Aorta (tissue), 5 donors: ENCODE results near the gene OR5AS1. TPM values are rescaled to one million over a fixed set of nuclear protein-coding genes. Genes with fewer than 3 reads are reported as not detected.
"Not testable (repeated sequence)": the region's sequence is repeated elsewhere in the genome, so short reads cannot be mapped to it uniquely, and the experiment has no call there.

Experiments used
- ATAC-seq: fragments of 200-7000 bp; cut with Tn5 transposase; one replicate; pipeline ENCODE4 v1.9.1; 2022; ENCODE audit warnings: moderate library complexity; ENCODE audit not compliant: low FRiP score
- DNase-seq, 2 donors: peaks; one replicate each; pipeline ENCODE4 v3.0.0-alpha.2; 2020
- H3K27ac ChIP-seq, 2 donors: one replicate each; pipeline ENCODE4 v1.5.1; 2013; ENCODE audit warnings: low read length in 2 of 2, mild to moderate bottlenecking in 2 of 2, moderate library complexity in 2 of 2, control low read depth in 1 of 2, inconsistent platforms in 1 of 2, low read depth in 1 of 2
- H3K27me3 ChIP-seq, 2 donors: one replicate each; pipeline ENCODE4 v1.6.1; 2013; ENCODE audit warnings: control low read depth in 1 of 2, low read length in 1 of 2, mild to moderate bottlenecking in 1 of 2, moderate library complexity in 1 of 2; ENCODE audit not compliant: insufficient read depth in 2 of 2, control insufficient read depth in 1 of 2
- H3K36me3 ChIP-seq, 2 donors: one replicate each; pipeline ENCODE4 v1.6.1; 2013; ENCODE audit warnings: control low read depth in 1 of 2, low read length in 1 of 2, mild to moderate bottlenecking in 1 of 2; ENCODE audit not compliant: insufficient read depth in 2 of 2, control insufficient read depth in 1 of 2
- H3K4me1 ChIP-seq, 2 donors: one replicate each; pipeline ENCODE4 v1.6.1; 2013; ENCODE audit warnings: low read length in 2 of 2, control low read depth in 1 of 2, mild to moderate bottlenecking in 1 of 2, moderate library complexity in 1 of 2; ENCODE audit not compliant: insufficient read depth in 2 of 2, control insufficient read depth in 1 of 2
- H3K4me3 ChIP-seq, 2 donors: one replicate each; pipeline ENCODE4 v1.5.1; 2013; ENCODE audit warnings: low read length in 2 of 2, control low read depth in 1 of 2, mild to moderate bottlenecking in 1 of 2
- H3K9me3 ChIP-seq: one replicate; pipeline ENCODE4 v1.6.1; 2013; ENCODE audit warnings: mild to moderate bottlenecking, low read length; ENCODE audit not compliant: control insufficient read depth
- WGBS, 2 donors: extraction: QIAGEN DNeasy Blood & Tissue Kit; methylation state at CpG; one replicate each; pipeline ENCODE4 v1.1.7; 2013; 5-methylcytosine and 5-hydroxymethylcytosine counted together
- intact Hi-C, 2 donors: fragments of 100-400 bp; cut with DNase I; formaldehyde crosslinking; loops; one replicate each; pipeline versions ENCODE4 v1.14.2 to v1.15.0; 2022
- long read RNA-seq, 2 donors: library from polyadenylated mRNA; unstranded; transcript quantifications; one replicate each; pipeline ENCODE4 v2.0.0, GENCODE V29; 2020 to 2021
- polyA plus RNA-seq, 2 donors: library from polyadenylated mRNA; stranded (reverse); fragments of 200-250 nt; gene quantifications; one replicate each; pipeline ENCODE4 v1.2.3, GENCODE V29; 2013
- total RNA-seq, 2 donors: library from RNA; stranded (reverse); fragmentation: NEBNext Ultra II Directional; extraction: Animal tissue kit (Norgen Biotek cat#: 25700); gene quantifications; one replicate each; pipeline ENCODE4 v1.2.1, GENCODE V29; 2021
- donor health status: healthy with polysubstance abuse.
- donor health status: Bipolar disorder and iron deficiency.
- donor health status: DM: no; HTN: no; CAD: no.
- donor health status: DM: no; HTN: no; CAD: no.
- donor health status: DM: yes; HTN: yes; CAD: no.

OR5AS1 gene
- total RNA-seq (not detected), polyA plus RNA-seq (under 1 TPM in 1 of 2 donors, not detected in 1; under 0.01 TPM)
- long read RNA-seq, donor 1 = 0 reads
- long read RNA-seq, donor 2 = 0 reads

DNA sequence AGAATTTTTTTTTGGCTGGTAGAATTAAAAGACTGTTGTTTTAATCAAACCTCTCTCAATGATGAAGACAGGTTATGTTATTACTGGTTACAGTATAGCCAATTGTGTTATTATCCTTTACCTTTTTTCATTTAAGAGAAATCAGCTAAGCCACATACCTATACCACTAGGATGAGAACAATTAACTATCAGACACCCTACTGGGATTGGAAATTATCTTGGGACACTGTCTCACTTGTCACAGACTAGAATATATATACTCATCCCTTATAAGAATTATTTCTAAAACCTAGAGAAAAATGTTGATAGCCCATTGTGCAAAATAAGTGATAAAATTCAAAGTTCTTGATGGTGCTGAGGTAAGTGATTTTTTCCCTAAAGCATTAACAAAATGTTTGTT is at the start of gene OR5AS1:
TSS of gene OR5AS1 (plus strand) at position 301 of the 400 bp plus-strand sequence. CDS start 2,765 bp downstream, outside the sequence.
- no peak for DNase-seq
- no peak for ATAC-seq
- H3K4me1 ChIP-seq = no peaks in the 10 kb centered on the region
- intact Hi-C loops = no loop called here
- peaks cover 4% of the 10 kb centered on the region for H3K9me3 ChIP-seq
- H3K4me3 ChIP-seq = no peak within 1 kb of the TSS
- H3K36me3 ChIP-seq = no peaks in the 10 kb centered on the region
- H3K27me3 ChIP-seq = no peaks in the 10 kb centered on the region
- no peak within 1 kb of the TSS for H3K27ac ChIP-seq

DNA sequence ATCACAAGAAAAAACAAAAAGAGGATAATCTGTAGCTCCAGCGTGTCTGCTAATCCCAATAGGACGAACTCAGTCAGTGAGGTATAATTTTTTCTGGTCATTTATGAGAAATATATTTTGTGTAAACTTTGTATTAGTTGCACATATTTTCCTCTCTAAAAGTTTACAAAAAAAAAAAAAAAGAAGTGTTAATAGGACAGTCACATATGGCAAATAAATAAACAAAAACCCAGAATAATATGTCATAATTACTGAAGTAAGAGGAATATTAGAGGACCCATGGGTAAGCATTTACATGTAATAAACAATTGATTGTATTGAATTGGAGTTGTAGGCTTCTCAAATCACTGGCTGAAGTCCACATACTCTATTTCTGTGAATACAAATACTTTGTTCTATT is 32.9 kb upstream of the OR5AS1 start, which contains the start of gene OR5F1:
TSS of gene OR5F1 (minus strand) at position 101 of the 400 bp plus-strand sequence. CDS start at position 101, 0 bp downstream.
- H3K36me3 ChIP-seq = no peaks in the 10 kb centered on the region
- DNase-seq (no peak), ATAC-seq (no peak)
- no peaks in the 10 kb centered on the region for H3K27me3 ChIP-seq
- no peak within 1 kb of the TSS for H3K27ac ChIP-seq
- no peak within 1 kb of the TSS for H3K4me3 ChIP-seq
- intact Hi-C loops = no loop called here
- H3K9me3 ChIP-seq = no peaks in the 10 kb centered on the region
- WGBS, 2 donors = 60 to 68% methylated on average over 2 of the region's 2 CpGs
- H3K4me1 ChIP-seq = no peaks in the 10 kb centered on the region

DNA sequence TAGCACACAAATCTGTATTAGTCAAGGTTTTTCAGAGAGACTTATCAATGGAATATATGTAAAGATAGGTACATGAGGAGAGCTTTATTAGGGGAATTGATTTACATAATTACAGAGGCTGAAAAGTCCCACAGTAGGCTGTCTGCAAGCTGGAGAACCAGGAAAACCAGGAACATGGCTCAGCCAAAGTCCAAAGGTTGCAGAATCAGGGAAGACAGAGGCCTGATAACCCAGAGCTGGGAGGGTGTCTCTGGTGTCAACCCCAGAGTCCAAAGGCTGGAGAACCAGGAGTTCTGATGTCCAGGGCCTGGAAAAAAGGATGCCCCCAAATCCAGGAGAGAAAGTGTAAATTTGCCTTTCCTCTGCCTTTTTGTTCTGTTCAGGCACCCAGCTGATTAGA is 16.7 kb upstream of the OR5AS1 start:
- intact Hi-C loops = no loop called here
- Histone ChIP-seq H3K4me1 (no peaks in the 10 kb centered on the region), H3K9me3 (no peaks in the 10 kb centered on the region), H3K36me3 (no peaks in the 10 kb centered on the region), H3K27me3 (no peaks in the 10 kb centered on the region), H3K4me3 (no peak overlapping the region), H3K27ac (no peak overlapping the region)
- ATAC-seq = no peak
- no peak for DNase-seq

DNA sequence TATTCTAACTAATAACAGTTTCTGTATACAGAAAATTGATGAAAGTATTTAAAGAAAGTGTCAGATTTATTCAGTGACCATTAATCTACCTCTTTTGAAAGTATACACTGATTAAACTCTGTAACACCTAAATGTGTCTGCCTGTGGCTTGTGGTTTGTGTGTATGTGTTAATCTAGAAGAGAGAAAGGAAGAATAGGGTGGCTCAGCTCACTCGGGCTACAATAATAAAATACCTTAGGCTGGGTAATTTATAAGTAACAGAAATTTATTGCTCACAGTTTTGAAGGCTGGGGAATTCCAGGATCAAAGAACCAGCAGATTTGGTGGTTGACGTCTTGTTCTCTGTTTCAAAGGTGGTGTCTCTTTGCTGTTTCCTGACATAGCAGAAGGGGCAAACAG is 13.6 kb upstream of the OR5AS1 start:
- Histone ChIP-seq H3K9me3 (no peaks in the 10 kb centered on the region), H3K27ac (no peak overlapping the region), H3K4me3 (no peak overlapping the region), H3K36me3 (no peaks in the 10 kb centered on the region), H3K4me1 (no peaks in the 10 kb centered on the region), H3K27me3 (no peaks in the 10 kb centered on the region)
- ATAC-seq (no peak), DNase-seq (no peak)
- 37 to 48% methylated on average over 2 of the region's 2 CpGs for WGBS, 2 donors
- intact Hi-C loops = no loop called here

DNA sequence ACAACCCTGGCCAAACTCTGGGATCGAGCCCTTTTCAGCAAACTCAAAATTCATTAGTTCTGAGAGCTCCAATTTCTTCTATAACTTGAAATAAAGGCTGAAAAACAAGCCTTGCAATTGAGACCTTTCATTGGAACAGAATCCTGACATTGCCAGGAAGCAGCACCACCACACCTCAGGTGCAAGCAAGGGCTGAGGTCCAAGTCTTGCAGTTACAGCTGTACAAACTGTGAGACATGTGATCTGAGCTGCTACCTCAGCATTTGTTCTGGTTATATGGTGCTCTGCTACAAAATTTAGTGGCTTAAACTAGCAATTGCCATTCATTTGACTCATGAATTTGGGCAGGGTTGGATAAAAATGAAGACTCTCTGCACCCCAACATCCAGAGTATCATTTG is 18.1 kb downstream of the OR5AS1 start:
- Histone ChIP-seq H3K27ac (no peak overlapping the region), H3K27me3 (peaks cover 0 to 1% of the 10 kb centered on the region in 2 donors), H3K4me3 (no peak overlapping the region), H3K36me3 (no peaks in the 10 kb centered on the region), H3K4me1 (no peaks in the 10 kb centered on the region), H3K9me3 (no peaks in the 10 kb centered on the region)
- ATAC-seq (no peak), DNase-seq (no peak)
- 63 to 65% methylated on average over 1 of the region's 1 CpG for WGBS, 2 donors
- intact Hi-C loops = no loop called here

DNA sequence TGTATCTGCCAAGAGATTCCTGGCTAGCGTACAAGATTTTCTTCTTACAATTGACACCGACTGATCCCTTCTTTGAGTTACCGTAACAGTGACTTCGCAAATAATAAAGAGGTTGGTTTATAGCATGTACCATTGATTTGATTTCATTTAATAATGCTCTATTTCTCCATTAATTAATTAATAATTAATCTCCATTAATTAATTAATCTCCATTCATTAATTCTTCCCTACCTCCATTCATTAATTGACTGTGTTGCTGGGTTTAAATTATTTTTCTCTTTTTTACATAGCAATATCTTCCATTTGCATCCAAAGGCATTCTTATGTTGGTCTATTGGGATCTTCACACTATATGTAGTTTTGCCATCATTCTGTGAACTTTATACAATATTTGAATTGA is 21.0 kb downstream of the OR5AS1 start:
- DNase-seq (no peak), ATAC-seq (no peak)
- intact Hi-C loops = no loop called here
- WGBS, 2 donors = 68 to 71% methylated on average over 4 of the region's 4 CpGs
- Histone ChIP-seq H3K9me3 (no peaks in the 10 kb centered on the region), H3K36me3 (no peaks in the 10 kb centered on the region), H3K4me3 (no peak overlapping the region), H3K27me3 (no peaks in the 10 kb centered on the region), H3K4me1 (no peaks in the 10 kb centered on the region), H3K27ac (no peak overlapping the region)

DNA sequence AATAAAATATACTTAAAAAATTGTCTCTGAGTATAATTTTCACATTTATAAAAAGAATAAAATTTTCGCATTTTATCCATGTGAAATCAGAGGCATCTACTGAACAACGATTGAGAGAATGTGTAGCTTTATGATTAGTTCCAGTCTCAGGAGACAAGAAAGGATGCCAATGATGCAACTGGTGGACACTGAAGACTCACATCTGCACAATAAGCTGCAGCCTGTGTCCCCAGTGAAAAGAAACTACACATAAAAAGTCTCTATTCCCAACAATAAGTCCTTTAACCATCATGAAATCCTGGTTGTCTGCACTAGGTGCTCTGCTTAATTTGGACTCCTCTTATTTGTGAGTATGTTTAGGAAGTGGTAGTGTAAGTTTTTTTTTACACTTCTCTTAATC is 22.0 kb downstream of the OR5AS1 start:
- Histone ChIP-seq H3K27me3 (no peaks in the 10 kb centered on the region), H3K4me3 (no peak overlapping the region), H3K36me3 (no peaks in the 10 kb centered on the region), H3K27ac (no peak overlapping the region), H3K9me3 (no peaks in the 10 kb centered on the region), H3K4me1 (no peaks in the 10 kb centered on the region)
- DNase-seq = no peak
- intact Hi-C loops = no loop called here
- 75 to 81% methylated on average over 2 of the region's 2 CpGs for WGBS, 2 donors
- no peak for ATAC-seq

DNA sequence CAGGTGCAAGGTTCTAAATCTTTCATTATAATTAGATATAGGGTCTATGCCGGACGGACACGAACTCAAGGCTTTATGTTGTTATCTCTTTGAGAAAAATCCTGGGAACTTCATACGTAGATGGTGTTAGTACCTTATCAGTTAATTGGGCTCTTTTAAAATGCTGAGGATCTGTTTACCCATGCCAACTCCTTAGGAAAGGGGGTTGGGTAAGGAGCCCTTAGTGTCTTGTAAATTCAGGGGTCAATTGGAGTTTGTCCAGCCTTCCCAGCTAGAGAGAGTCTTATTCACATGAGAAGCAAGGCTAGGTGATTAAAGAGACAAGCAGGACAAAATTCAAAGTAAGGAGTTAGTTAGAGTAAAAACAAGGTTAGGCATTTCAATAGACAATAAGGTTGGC is 28.9 kb downstream of the OR5AS1 start:
- H3K4me3 ChIP-seq, H3K36me3 ChIP-seq, H3K9me3 ChIP-seq, intact Hi-C loops, ATAC-seq, H3K27ac ChIP-seq, H3K4me1 ChIP-seq, H3K27me3 ChIP-seq, DNase-seq: not testable (repeated sequence)
- 46 to 48% methylated on average over 4 of the region's 4 CpGs for WGBS, 2 donors

DNA sequence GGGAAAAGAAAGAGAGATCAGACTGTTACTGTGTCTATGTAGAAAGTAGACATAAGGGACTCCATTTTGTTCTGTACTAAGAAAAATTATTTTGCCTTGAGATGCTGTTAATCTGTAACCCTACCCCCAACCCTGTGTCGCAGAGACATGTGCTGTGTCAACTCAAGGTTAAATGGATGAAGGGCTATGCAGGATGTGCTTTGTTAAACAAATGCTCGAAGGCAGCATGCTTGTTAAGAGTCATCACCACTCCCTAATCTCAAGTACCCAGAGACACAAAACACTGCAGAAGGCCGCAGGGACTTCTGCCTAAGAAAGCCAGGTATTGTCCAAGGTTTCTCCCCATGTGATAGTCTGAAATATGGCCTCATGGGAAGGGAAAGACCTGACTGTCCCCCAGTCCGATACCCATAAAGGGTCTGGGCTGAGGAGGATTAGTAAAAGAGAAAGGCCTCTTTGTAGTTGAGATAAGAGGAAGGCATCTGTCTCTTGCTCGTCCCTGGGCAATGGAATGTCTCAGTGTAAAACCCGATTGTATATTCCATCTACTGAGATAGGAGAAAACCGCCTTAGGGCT is 30.3 kb downstream of the OR5AS1 start:
- H3K9me3 ChIP-seq, intact Hi-C loops, H3K4me1 ChIP-seq, H3K36me3 ChIP-seq, ATAC-seq, H3K4me3 ChIP-seq, DNase-seq, H3K27ac ChIP-seq, H3K27me3 ChIP-seq: not testable (repeated sequence)
- WGBS, 2 donors = 31 to 34% methylated on average over 7 of the region's 7 CpGs
